BLaER1 treated with 17β-estradiol and CSF1 and Interleukin-3, amounts not matched to agents 10 nM and 100 nM (cell line): ENCODE results near the gene UNCX.

Source experiments
- H3K27ac ChIP-seq, 11 experiments: shearing (Covaris generic); formaldehyde crosslinking; 2 replicates each; pipeline ENCODE4 v1.8.1; 2022
- H3K27me3 ChIP-seq, 11 experiments: shearing (Covaris generic); formaldehyde crosslinking; 2 replicates each; pipeline ENCODE4 v1.8.1; 2022
- H3K36me3 ChIP-seq, 11 experiments: shearing (Covaris generic); formaldehyde crosslinking; 2 replicates each; pipeline ENCODE4 v1.8.1; 2022
- H3K4me1 ChIP-seq, 10 experiments: shearing (Covaris generic); formaldehyde crosslinking; 2 replicates each; pipeline ENCODE4 v1.8.1; 2022
- H3K4me2 ChIP-seq, 11 experiments: shearing (Covaris generic); formaldehyde crosslinking; 2 replicates each; pipeline ENCODE4 v1.8.1; 2022
- H3K4me3 ChIP-seq, 10 experiments: shearing (Covaris generic); formaldehyde crosslinking; 2 replicates each; pipeline ENCODE4 v1.8.1; 2022
- H3K9ac ChIP-seq, 11 experiments: shearing (Covaris generic); formaldehyde crosslinking; 2 replicates each; pipeline ENCODE4 v1.8.1; 2022
- H3K9me3 ChIP-seq, 11 experiments: shearing (Covaris generic); formaldehyde crosslinking; replicated peaks in 1 of 11; 2 replicates each; pipeline ENCODE4 v1.8.1; 2022
- H4K20me1 ChIP-seq, 11 experiments: shearing (Covaris generic); formaldehyde crosslinking; 2 replicates each; pipeline ENCODE4 v1.8.1; 2022
- Cebpa-rat ChIP-seq, 11 experiments: shearing (Covaris generic); IDR thresholded peaks; 2 replicates each; pipeline ENCODE4 v1.8.1; 2022

Gene UNCX

GRCh38 chr7:1238931-1239802 lies 6.5 kb downstream of the UNCX start:
- Histone ChIP-seq H3K9me3 (peaks cover 0 to 8% (median 0%) of the 10 kb centered on the region in 11 experiments; a peak in 1 of 22 replicates), H3K27me3 (peaks cover 100% of the 10 kb centered on the region in 11 experiments), H3K4me1 (peaks cover 0 to 9% (median 0%) of the 10 kb centered on the region in 10 experiments; a peak in 3 of 20 replicates), H3K36me3 (no peaks in the 10 kb centered on the region), H3K4me3 (no peak overlapping the region), H3K27ac (no peak overlapping the region), H3K4me2 (no peak overlapping the region), H4K20me1 (peaks cover 0 to 94% (median 85%) of the 10 kb centered on the region in 11 experiments; a peak in 18 of 22 replicates), H3K9ac (no peak overlapping the region)
- no peak for TF ChIP-seq Cebpa-rat (IDR thresholded peaks at IDR 0.05)

GRCh38 chr7:1239803-1240516 lies 7.3 kb downstream of the UNCX start:
- H3K36me3 ChIP-seq = no peaks in the 10 kb centered on the region
- H3K9ac ChIP-seq = no peak overlapping the region
- no peak for TF ChIP-seq Cebpa-rat (IDR thresholded peaks at IDR 0.05)
- peaks cover 0 to 94% (median 85%) of the 10 kb centered on the region in 11 experiments; a peak in 18 of 22 replicates for H4K20me1 ChIP-seq
- H3K27me3 ChIP-seq = peaks cover 100% of the 10 kb centered on the region in 11 experiments
- no peak overlapping the region for H3K4me3 ChIP-seq
- peaks cover 0 to 8% (median 0%) of the 10 kb centered on the region in 11 experiments; a peak in 1 of 22 replicates for H3K9me3 ChIP-seq
- H3K4me1 ChIP-seq = peaks cover 0 to 9% (median 0%) of the 10 kb centered on the region in 10 experiments; a peak in 3 of 20 replicates
- H3K27ac ChIP-seq = no peak overlapping the region
- no peak overlapping the region for H3K4me2 ChIP-seq

GRCh38 chr7:1240517-1241257 lies 8.0 kb downstream of the UNCX start:
- H3K27me3 ChIP-seq = peaks cover 100% of the 10 kb centered on the region in 11 experiments
- TF ChIP-seq Cebpa-rat (IDR thresholded peaks at IDR 0.05) = no peak
- no peak overlapping the region for H3K27ac ChIP-seq
- H4K20me1 ChIP-seq = peaks cover 0 to 94% (median 85%) of the 10 kb centered on the region in 11 experiments; a peak in 19 of 22 replicates
- no peak overlapping the region for H3K4me3 ChIP-seq
- H3K9ac ChIP-seq = no peak overlapping the region
- peaks cover 0 to 8% (median 0%) of the 10 kb centered on the region in 11 experiments; a peak in 1 of 22 replicates for H3K9me3 ChIP-seq
- H3K4me1 ChIP-seq = peaks cover 0 to 6% (median 0%) of the 10 kb centered on the region in 10 experiments; a peak in 3 of 20 replicates
- H3K36me3 ChIP-seq = no peaks in the 10 kb centered on the region
- no peak overlapping the region for H3K4me2 ChIP-seq

- no peak overlapping the region for H3K4me3 ChIP-seq
- H3K27me3 ChIP-seq = peaks cover 100% of the 10 kb centered on the region in 11 experiments
- H3K27ac ChIP-seq = no peak overlapping the region
- peaks cover 0 to 94% (median 85%) of the 10 kb centered on the region in 11 experiments; a peak in 19 of 22 replicates for H4K20me1 ChIP-seq
- TF ChIP-seq Cebpa-rat (IDR thresholded peaks at IDR 0.05) = no peak
- no peaks in the 10 kb centered on the region for H3K36me3 ChIP-seq
- no peak overlapping the region for H3K4me2 ChIP-seq
- peaks cover 0 to under 1% (median 0%) of the 10 kb centered on the region in 10 experiments; a peak in 2 of 20 replicates for H3K4me1 ChIP-seq
- peaks cover 0 to 4% (median 0%) of the 10 kb centered on the region in 11 experiments; a peak in 1 of 22 replicates for H3K9me3 ChIP-seq
- no peak overlapping the region for H3K9ac ChIP-seq
Observed at GRCh38 chr7:1241258-1241602, 8.6 kb downstream of the UNCX start.

- no peak overlapping the region for H3K27ac ChIP-seq
- H3K4me2 ChIP-seq = no peak overlapping the region
- H3K36me3 ChIP-seq = no peaks in the 10 kb centered on the region
- no peaks in the 10 kb centered on the region for H3K4me1 ChIP-seq
- peaks cover 0 to 94% (median 82%) of the 10 kb centered on the region in 11 experiments; a peak in 18 of 22 replicates for H4K20me1 ChIP-seq
- H3K9me3 ChIP-seq = no peaks in the 10 kb centered on the region
- no peak for TF ChIP-seq Cebpa-rat (IDR thresholded peaks at IDR 0.05)
- no peak overlapping the region for H3K9ac ChIP-seq
- no peak overlapping the region for H3K4me3 ChIP-seq
- H3K27me3 ChIP-seq = peaks cover 100% of the 10 kb centered on the region in 11 experiments
Observed at GRCh38 chr7:1241603-1242255, 9.1 kb downstream of the UNCX start.

- no peak overlapping the region for H3K4me3 ChIP-seq
- peaks cover 100% of the 10 kb centered on the region in 11 experiments for H3K27me3 ChIP-seq
- no peak overlapping the region for H3K9ac ChIP-seq
- H4K20me1 ChIP-seq = peaks cover 0 to 93% (median 81%) of the 10 kb centered on the region in 11 experiments; a peak in 18 of 22 replicates
- no peaks in the 10 kb centered on the region for H3K36me3 ChIP-seq
- H3K9me3 ChIP-seq = no peaks in the 10 kb centered on the region
- H3K4me2 ChIP-seq = no peak overlapping the region
- peaks cover 0 to under 1% (median 0%) of the 10 kb centered on the region in 10 experiments; a peak in 4 of 20 replicates for H3K4me1 ChIP-seq
- no peak overlapping the region for H3K27ac ChIP-seq
- TF ChIP-seq Cebpa-rat (IDR thresholded peaks at IDR 0.05) = no peak
Observed at GRCh38 chr7:1242256-1242605, 9.6 kb downstream of the UNCX start.

- Histone ChIP-seq H3K9me3 (no peaks in the 10 kb centered on the region), H3K36me3 (no peaks in the 10 kb centered on the region), H3K4me2 (no peak overlapping the region), H3K27me3 (peaks cover 100% of the 10 kb centered on the region in 11 experiments), H3K27ac (no peak overlapping the region), H4K20me1 (peaks cover 0 to 93% (median 84%) of the 10 kb centered on the region in 11 experiments; a peak in 18 of 22 replicates), H3K9ac (no peak overlapping the region), H3K4me3 (no peak overlapping the region), H3K4me1 (peaks cover 2 to 6% (median 4%) of the 10 kb centered on the region in 10 experiments; a peak in 15 of 20 replicates)
- TF ChIP-seq Cebpa-rat (IDR thresholded peaks at IDR 0.05) = no peak
Observed at GRCh38 chr7:1242606-1243289, 10.1 kb downstream of the UNCX start.
